Measurements from ENCODE around the gene OR1F1.
"Not testable (repeated sequence)": the region's sequence is repeated elsewhere in the genome, so short reads cannot be mapped to it uniquely, and the experiment has no call there.

Gene OR1F1

DNA sequence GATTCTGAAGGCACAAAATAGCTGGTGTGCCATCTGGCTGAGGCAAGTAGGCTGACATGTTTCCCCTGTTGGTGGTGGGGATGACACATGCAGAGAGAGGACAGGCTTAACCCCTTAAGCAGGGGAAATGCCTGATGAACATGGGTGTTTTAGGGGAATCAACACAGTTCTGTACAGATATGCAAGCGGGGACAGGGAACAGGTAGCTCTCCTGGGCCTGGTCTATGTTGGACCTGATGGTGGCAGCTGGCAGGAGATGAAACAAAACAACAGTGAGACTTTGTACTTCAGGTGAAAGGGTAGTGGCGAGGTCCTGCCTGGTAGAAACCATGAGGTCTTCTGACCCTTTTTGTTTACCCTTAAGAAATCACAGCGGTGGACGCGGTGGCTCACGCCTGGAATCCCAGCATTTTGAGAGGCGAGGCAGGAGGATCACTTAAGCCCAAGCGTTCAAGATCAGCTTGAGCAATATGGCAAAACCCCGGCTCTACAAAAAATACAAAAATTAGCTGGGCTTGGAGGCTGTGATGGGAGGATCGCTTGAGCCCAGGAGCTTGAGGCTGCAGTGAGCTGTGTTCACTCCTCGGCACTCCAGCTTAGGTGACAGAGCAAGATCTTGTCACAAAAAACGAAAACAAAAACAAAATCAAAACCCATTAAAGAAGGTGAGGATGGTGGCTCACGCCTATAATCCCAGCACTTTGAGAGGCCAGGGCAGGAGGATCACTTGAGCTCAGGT lies 10.5 kb downstream of the OR1F1 start:
- DNase-seq = no peak

DNA sequence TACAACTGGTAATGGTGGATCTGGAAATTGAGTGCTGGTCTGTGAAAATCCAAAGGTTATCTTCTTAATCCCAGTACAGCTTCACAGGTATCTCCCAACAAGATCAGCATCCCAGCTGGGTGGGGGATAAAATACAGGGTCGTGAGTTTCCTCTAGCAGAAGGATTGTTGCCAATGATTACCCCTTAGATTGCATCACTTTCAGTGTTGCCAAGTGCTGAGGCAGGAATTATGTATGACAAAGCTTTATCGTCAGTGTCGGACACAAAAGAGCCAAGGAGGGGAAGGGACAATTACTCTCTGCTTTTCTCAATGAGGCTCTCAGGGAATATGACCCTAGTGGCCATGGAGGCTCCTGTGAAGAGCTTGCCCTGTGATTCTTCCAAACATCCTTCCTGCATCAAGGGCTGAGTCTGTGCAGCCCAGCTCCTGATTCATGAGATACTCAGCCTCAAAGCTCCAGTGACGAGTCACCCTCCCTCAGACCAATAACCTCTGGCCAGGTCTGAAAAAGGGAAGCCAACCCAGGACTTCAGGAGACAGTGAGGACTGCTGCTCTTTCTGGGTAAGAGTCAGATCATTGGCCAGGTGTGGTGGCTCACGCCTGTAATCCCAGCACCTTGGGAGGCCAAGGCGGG lies 15.0 kb downstream of the OR1F1 start:
- DNase-seq = no peak

DNA sequence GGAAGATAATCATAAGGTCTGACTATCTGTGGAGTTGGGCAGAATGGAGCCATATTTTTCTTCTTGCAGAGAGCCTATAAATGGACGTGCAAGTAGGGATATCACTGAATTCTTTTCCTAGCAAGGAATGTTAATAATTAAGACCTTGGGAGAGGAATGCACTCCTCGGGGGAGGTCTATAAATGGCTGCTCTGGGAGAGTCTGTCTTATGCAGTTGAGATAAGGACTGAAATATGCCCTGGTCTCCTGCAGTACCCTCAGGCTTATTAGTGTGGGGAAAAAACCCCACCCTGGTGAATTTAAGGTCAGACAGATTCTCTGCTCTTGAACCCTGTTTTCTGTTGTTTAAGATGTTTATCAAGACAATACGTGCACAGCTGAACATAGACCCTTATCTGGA lies 17.9 kb downstream of the OR1F1 start:
- DNase-seq = not testable (repeated sequence)

DNA sequence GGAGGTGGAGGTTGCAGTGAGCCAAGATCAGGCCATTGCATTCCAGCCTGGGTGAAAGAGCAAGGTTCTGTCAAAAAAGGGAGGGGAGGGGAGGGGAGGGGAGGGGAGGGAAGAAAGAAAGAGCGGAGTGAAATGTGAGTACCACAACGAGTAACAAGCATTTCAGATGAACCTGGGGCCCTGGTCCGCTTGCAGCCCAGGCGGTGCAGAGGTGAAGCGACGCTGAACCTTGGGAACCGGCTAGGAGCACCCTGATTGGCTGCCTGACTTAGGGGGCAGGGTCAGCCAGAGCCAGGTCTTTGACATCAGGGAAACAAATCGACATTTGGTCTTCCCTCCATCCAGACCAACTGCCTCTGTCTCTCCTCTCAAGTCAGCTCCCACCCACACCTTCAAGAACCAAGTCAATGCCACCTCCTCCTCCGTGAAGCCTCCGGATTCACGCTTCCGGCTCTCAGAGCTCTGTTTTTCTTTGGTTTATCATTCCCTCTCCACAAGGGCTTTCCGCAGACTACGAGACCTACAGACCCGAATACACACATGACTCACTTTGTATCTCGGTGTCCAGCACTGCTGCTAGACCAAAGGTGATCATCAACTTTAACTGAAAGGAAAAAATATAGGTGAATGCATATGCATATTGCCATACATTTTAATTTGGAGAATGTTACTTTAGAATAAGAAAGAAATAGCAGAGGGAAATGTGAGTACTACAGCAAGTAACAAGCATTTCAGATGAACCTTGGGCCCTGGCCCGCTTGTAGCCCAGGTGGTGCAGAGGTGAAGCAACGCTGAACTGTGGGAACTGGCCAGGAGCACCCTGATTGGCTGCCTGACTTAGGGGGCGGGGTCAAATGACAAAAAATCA lies 19.3 kb downstream of the OR1F1 start:
- DNase-seq = no peak

DNA sequence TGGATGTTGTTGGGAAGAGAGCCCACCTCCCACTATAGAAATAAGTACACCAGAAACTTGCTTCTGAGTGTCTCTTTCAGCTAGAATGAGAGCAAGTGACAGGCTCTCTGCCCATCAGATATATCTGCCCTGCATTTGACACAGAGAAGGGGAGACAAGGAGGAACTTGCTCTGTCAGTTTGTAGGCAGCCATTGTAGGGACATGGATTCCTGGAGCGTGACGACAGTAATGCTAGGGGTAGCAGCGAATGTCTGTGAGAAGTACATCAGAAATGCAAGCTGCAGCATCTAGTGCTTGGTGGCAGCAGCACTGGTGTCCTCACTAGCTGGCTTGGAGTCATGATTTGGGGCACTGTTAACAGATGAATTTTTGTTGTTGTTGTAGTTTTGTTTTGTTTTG lies 24.0 kb downstream of the OR1F1 start:
- DNase-seq = no peak

DNA sequence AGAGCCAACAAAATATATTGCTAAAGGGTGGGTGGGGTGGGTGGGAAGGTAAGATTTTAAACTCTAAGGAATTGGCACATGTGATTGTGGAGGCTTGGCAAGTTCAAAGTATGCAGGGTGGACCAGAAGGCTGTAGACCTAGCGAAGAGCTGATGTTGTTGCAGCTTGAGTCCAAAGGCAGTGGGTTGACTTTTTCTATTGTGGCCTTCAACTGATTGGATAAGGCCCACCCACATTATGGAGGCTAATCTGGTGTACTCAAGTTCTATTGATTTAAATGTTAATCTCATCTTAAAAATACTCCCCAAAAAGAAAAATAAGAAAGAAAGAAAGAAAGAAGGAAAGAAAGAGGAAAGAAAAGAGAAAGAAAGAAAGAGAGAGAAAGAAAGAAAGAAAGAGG lies 24.6 kb downstream of the OR1F1 start:
- no peak for DNase-seq

DNA sequence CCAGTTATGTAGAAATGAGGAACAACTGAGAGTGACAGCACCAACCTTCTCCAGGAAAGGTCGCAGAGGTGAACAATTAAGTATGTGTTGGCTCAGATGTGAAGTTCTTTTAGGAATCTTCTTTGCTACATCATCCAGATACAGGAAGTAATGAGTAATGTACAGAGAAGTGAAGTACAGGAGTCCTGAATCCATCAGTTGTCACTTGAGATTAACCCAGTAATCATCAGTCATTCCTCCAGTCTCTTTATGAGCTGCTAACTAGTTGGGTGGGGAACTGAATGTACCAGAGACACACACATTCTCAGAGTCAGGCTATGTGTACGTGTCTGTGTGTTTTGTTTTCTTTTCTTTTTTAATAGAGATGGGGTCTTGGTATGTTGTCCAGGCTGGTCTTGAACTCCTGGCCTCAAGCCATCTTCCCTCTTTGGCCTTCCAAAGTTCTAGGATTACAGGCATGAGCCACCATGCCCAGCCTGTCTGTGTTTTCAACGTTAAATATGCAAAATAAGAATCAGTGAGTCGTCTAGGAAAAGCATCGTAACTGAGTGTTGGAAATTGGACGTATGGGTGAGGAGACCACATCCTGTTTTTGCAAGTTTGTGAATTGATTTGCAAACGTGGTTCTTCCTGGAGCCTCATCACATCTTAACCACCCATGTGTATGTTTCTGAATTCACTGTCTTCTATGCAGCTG lies 27.0 kb downstream of the OR1F1 start:
- no peak for DNase-seq

DNA sequence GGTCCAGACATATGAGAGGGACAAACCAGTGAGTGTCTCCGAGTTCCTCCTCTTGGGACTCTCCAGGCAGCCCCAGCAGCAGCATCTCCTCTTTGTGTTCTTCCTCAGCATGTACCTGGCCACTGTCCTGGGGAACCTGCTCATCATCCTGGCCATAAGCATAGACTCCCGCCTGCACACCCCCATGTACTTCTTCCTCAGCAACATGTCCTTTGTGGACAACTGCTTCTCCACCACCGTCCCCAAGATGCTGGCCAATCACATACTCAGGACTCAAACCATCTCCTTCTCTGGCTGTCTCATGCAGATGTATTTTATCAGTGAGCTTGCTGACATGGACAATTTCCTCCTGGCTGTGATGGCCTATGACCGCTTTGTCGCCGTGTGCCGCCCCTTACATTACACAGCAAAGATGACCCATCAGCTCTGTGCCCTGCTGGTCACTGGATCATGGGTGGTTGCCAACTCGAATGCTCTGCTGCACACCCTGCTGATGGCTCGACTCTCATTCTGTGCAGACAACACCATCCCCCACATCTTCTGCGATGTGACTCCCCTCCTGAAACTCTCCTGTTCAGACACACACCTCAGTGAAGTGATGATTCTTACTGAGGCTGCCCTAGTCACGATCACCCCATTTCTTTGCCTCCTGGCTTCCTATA lies 27.7 kb downstream of the OR1F1 start:
- DNase-seq = no peak

DNA sequence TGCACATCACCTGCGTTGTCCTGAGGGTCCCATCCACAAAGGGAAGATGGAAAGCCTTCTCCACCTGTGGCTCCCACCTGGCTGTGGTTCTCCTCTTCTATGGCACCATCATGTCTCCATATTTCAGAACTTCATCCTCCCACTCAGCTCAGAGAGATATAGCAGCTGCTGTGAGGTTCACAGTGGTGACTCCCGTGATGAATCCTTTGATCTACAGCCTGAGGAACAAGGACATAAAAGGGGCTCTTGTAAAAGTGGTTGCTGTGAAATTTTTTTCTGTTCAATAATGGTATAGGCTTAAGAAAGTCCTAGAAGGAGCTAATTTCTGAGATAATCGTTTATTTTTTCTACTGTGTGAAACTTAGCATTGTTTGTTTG lies 28.2 kb downstream of the OR1F1 start:
- no peak for DNase-seq

DNA sequence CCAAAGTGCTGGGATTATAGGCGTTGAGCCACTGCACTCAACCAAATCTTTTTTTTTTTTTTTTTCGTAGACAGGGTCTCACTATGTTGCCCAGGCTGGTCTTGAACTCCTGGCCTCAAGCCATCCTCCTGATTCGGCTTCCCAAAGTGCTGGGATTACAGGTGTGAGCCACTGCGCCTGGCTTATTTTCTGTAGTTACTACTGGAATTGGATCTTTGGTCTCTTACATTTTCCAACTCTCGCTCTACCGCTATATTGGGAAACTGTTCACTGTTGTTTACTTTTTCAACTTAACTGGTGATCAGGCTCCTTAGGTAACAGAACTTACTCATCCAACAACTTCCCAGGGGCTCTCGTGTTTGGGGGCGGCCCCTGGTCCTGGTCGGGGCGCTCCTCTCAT lies 32.8 kb downstream of the OR1F1 start:
- no peak for DNase-seq

DNA sequence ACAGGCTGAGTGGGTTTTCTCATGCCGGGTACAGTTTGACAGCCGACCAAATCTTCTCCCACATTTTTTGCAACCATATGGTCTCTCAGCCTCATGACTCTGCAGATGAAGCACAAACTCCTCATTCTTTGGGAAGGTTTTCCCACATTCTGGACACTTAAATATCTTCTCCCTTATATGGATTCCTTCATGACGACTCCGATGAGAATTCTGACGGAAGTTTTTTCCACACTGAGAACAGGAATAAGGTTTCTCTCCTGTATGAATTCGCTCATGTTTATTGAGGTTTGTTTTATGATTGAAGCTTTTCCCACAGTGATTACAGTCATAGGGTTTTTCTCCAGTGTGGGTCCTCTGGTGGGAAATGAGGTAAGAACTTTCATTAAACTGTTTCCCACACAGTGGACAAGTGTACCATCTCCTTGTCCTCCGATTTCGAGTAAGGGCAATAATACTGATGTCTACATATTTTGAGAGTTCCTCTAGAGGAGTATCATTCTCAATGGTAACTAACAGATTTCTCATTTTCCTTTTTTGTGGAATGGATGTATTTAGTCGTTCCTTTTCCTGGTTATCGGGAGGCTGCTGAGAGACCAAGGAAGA lies 36.0 kb downstream of the OR1F1 start:
- no peak for DNase-seq

DNA sequence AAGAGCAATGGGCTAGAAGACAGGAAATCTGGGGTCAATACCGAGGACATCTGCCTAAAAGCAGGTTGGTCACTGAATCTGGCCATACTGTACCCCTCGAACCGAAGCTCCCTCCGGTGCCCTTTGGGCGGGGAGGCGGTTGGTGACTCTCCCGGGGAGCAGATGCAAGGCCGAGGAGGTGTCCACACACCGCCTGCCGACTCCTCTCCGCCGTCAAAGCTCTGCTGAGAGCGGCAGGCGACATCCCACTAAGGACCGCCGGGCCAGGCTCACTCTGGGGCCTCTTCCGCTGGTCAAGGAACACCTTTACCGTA lies 46.5 kb downstream of the OR1F1 start:
- no peak for DNase-seq

DNA sequence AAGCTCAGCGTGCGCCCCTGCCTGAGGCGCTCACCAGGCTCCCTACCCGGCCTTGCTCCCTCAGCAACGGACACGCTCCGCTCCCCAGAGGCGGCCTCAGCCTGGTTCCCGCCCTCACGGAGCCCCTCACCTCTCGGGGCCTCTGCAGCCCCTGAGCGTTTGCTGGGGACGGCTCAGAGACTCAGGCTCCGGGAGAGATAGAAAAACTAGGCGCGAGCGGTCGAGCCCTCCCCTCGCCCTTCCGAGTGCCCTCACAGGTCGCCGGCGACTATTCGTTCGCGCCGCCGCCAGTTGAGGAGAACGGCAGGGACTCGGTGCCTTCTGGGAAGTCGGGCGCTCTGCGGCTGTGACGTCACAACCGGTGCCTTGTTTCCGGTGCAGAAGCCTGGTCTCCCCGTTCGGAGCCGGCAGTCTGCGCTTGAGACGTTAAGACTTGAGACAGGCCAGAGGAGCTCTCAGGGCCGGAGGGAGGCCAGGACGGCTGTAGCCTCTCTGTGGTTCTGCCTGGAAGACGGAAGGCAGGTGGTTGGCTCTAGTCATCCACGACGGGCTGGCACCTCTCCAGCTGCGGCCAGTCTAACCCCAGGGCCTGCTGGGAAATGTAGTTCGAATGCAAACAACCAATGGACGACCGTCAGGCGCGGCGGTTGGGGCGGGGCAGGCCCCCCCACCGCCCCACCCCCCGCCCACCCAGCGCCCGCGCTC lies 47.0 kb downstream of the OR1F1 start, which contains the start of gene ZNF200:
Gene ZNF200 (minus strand): TSS at position 302 of the 705 bp plus-strand sequence. CDS start 1,403 bp downstream, outside the sequence.
- peak; percentile 81 for DNase-seq

DNA sequence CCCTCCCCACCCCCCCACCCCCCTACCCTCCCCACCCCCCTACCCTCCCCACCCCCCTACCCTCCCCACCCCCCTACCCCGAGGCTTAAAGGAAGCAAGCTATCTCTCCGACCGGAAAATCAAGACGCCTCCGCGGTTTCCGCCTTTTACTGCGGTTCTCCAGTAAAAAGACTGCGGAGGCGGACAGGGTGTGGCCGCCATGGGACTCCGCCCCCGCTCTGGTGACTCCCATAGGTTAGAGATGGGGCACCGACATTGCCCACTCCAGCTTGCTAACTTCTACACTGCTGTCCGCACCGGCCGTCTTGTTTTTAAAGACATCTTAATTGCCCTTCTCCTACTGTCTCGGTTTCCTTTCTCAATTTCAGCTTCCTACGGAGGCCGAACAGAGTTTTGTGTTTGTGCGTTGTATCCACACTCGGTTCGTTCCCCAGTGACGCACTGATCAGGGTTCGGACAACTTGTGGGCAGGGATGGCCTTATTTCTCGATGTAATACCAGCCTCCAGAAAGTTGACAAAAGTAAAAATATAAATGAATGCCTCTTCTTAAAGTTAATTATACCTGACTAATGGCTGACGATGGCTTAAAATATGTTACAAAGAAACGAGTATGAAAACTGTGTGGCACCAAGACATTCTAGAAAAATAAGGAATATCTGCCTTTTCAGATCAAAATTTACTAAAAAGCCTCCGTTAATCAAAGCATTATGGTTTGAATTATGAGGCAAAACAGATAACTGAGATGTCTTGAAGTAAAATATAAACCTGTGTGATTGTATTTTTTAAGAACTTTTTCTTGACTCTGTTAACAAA lies 48.1 kb downstream of the OR1F1 start:
- DNase-seq = peak; percentile 5

DNA sequence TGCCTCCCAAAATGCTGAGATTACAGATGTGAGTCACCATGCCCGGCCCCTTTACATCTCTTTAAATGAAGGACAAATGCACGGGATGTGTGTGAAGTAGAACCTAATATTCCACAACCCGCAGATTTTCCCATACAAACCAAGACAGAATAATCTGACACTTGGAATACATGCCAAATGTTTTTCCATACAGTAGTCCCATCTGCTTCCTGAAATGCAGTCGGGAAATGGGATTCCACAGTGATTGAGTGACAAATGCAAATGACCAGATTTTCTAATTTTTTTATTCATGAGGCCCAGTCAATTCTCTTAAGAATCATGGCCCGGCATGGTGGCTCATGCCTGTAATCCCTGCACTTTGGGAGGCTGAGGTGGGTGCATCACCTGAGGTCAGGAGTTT lies 53.8 kb downstream of the OR1F1 start:
- no peak for DNase-seq

DNA sequence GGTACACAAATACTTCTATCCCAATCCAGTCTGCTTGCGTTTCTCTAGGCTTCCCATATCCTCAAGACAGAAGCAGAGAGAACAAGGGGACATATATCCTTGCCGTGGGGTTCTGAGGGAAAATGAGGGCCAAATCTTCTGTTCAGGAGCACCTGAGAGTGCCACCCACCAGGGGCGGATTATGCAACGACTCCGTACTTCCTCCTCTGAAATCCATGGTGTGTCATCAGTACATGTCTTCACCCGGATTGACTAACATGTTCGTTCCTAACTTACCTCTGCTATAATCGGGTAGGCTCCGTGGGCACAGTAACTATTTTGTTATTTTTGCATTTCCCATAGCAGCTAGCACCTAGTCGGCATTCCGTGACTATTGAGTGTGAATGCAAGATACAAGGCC lies 54.7 kb downstream of the OR1F1 start:
- no peak for DNase-seq

DNA sequence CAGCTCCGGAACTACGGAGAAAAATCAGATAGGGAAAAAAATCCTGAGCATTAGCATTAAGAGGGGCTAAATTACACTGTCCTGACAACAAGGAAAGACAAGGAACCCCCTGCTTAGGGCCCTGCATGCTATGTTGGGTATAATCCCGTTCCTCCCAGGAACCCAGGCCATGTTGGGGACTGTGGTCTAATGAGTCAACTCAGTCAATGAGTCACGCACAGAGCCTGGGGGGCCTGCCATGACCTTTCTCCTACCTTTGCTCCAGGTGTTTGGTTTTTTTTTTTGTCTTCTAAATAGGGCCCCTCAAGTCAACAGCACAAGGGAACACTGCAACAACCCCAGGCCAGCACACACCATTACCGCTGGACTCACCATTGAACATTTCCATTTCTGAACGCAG lies 55.9 kb downstream of the OR1F1 start:
- DNase-seq = no peak

DNA sequence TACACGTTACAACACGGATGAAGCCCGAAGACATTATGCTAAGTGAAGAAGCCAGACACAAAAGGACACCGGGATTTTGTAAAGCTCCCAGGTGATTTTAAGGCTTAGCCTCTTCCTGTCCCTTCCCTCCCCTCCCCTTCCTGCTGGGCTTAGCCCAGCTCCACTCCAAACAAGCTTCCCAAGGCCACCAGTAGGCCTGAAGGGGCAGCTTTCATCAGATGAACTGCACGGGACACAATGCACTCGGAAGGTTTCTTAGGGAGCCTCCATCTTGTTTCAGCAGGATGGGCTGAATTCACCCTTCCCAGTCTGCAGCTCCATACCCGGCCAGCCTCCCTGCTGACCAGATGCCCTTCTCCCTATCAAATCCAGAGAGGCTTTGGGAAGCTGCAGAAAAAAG lies 58.0 kb downstream of the OR1F1 start:
- DNase-seq = no peak

DNA sequence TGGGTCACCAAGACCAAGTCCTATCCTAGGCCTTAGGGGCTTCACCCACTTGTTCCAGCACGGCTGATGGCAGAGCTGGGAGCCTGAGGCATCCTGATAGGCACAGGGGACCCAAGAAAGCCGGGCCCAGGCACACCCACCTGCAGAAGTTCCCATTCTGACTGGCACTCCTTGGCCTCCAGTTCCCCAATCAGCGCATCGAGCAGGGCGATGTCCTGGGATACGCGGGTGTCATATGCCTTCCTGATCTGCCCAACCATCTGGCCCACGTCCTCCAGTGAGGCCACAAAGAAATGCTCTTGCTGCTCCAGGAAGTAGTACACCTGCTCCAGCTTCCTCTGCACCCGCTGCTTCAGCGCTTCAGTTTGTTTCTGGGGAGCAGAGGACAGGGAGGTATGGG lies 58.9 kb downstream of the OR1F1 start:
- DNase-seq = no peak

DNA sequence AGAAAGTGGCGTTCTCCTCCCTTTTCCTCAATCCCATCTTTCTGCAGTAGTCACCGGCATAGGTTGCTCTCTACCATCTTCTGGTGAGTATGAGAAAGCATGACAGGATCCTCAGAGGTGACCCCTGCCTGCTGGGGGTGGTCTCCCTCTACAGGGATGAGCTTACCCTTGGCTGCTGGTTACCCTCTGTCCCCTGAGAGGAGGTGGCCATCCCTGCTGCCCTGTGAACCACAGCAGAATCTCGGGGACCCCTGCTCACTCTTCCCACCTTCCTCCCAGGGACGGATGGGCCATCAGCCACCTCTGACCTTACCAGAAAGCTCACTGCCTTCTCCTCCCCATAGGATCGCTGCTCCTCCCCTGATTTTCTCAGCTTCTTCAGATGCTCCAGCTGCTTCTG lies 60.6 kb downstream of the OR1F1 start:
- DNase-seq = no peak

DNA sequence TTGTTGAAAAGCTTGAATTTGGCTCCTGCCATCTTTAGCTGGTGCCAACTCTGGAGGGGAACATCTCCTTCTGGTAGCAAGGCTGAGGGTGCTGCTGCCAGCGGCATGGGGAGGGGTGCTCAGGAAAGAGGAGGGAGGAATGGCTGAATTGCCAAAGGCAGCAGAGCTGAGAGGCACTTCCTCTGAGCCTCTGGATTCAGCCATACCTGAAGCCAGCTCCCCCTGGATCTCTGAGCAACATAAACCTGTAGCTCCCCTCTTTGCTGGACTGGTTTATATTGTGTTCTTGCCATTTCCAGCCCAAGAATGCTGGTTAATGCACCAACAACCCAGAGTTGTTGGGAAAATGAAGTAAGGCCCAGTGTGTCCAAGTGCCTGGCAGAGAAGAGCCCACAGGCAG lies 61.0 kb downstream of the OR1F1 start:
- no peak for DNase-seq
